Testis (tissue), 3 donors: Measurements from ENCODE around the gene HLA-DOA. TPM values are rescaled to one million over a fixed set of nuclear protein-coding genes. Genes with fewer than 3 reads are reported as not detected.

Experiments used
- DNase-seq: peaks from one replicate; pipeline ENCODE4 v3.0.0-alpha.2; 2019
- H3K27ac ChIP-seq, 2 donors: fragments of 200-600 bp; sonication (generic); one replicate each; pipeline ENCODE4 v1.5.1; 2019
- H3K27me3 ChIP-seq: fragments of 200-600 bp; sonication (generic); one replicate; pipeline ENCODE4 v1.5.1; 2019
- H3K36me3 ChIP-seq: fragments of 200-600 bp; sonication (generic); one replicate; pipeline ENCODE4 v1.5.1; 2017; ENCODE audit warnings: low read depth; ENCODE audit errors: missing control alignments
- H3K4me1 ChIP-seq: fragments of 200-600 bp; sonication (generic); one replicate; pipeline ENCODE4 v1.5.1; 2019
- H3K4me3 ChIP-seq, 2 donors: fragments of 200-600 bp; sonication (generic); one replicate each; pipeline ENCODE4 v1.5.1; 2017 to 2019
- H3K9me3 ChIP-seq: fragments of 200-600 bp; sonication (generic); one replicate; pipeline ENCODE4 v1.5.1; 2017
- POLR2A ChIP-seq: fragments of 450-650 bp; IDR thresholded peaks from one replicate; pipeline ENCODE4 v1.6.1; 2017; ENCODE audit warnings: antibody characterized with exemption, mild to moderate bottlenecking, moderate library complexity
- WGBS, 2 donors: methylation state at CpG; one replicate each; pipeline ENCODE4 v1.1.5; 2018; 5-methylcytosine and 5-hydroxymethylcytosine counted together
- intact Hi-C: fragments of 100-400 bp; cut with DNase I; formaldehyde crosslinking; loops from one replicate; pipeline ENCODE4 v1.15.1; 2023; ENCODE audit warnings: low total_unique reads
- polyA plus RNA-seq: library from polyadenylated mRNA; stranded (reverse); fragments of 350-450 nt; fragmentation: Illumina TruSeq; extraction: RNeasy Lipid Tissue Mini Kit (QIAGEN cat#74804); gene quantifications from one replicate; pipeline ENCODE4 v1.2.3, GENCODE V29; 2014; ENCODE audit warnings: low read depth, low replicate concordance; ENCODE audit not compliant: insufficient read depth
- total RNA-seq, 2 donors: library from RNA; depleted of rRNA; stranded (reverse); fragments of >200 nt; gene quantifications; one replicate each; pipeline ENCODE4 v1.2.3, GENCODE V29; 2016
- TF ChIP-seq, protein P1 (sequence below), 3 experiments: fragments of 450-650 bp in 2 of 3; fragments of 200-600 bp in 1 of 3; sonication (generic) in 1 of 3; IDR thresholded peaks; one replicate each; pipeline ENCODE4 v1.5.1; 2016 to 2019; ENCODE audit warnings: antibody characterized with exemption in 3 of 3, mild to moderate bottlenecking in 2 of 3, moderate library complexity in 1 of 3

Gene HLA-DOA
- total and polyA plus RNA-seq, 3 donors from 2014 or later = 1.2 to 13.5 (median 1.7) TPM

- Histone ChIP-seq H3K27me3 (no peaks in the 10 kb centered on the region), H3K9me3 (no peaks in the 10 kb centered on the region), H3K27ac (no peak overlapping the region), H3K4me1 (peaks cover 19% of the 10 kb centered on the region), H3K36me3 (no peaks in the 10 kb centered on the region), H3K4me3 (no peak overlapping the region)
- DNase-seq = no peak
- 26 to 42% methylated on average over 2 to 4 of the region's 4 CpGs for WGBS, 2 donors
- intact Hi-C loops = no loop called here
- no peak for TF ChIP-seq POLR2A
- TF ChIP-seq, protein P1, sequence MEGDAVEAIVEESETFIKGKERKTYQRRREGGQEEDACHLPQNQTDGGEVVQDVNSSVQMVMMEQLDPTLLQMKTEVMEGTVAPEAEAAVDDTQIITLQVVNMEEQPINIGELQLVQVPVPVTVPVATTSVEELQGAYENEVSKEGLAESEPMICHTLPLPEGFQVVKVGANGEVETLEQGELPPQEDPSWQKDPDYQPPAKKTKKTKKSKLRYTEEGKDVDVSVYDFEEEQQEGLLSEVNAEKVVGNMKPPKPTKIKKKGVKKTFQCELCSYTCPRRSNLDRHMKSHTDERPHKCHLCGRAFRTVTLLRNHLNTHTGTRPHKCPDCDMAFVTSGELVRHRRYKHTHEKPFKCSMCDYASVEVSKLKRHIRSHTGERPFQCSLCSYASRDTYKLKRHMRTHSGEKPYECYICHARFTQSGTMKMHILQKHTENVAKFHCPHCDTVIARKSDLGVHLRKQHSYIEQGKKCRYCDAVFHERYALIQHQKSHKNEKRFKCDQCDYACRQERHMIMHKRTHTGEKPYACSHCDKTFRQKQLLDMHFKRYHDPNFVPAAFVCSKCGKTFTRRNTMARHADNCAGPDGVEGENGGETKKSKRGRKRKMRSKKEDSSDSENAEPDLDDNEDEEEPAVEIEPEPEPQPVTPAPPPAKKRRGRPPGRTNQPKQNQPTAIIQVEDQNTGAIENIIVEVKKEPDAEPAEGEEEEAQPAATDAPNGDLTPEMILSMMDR (IDR thresholded peaks at IDR 0.05) = no peak
Observed at GRCh38 chr6:33013608-33014007, 4.2 kb upstream of the HLA-DOA start.

DNA sequence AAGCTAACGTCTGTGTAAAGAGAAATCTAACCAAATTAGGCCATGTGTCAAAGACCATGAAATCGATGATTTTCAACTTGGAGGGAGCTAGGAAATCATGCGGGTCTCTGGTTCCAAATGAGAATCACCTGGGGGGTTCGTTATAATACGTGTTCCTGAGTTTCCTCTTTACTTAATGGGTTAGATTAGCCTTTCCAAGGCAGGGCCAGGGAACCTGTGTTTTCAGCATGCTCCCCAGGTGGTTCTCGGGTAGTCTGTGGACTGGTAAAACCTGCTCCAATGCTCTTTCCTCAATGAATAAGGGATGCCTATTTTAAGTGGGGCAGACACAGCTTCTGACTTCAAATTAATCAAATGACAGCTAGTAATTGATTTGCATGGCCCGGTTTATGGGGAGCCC, 965 bp upstream of the HLA-DOA start:
- H3K27me3 ChIP-seq = no peaks in the 10 kb centered on the region
- intact Hi-C loops = no loop called here
- WGBS, 2 donors = 68 to 75% methylated on average over 6 to 7 of the region's 7 CpGs

GRCh38 chr6:33007831-33008400, 1.5 kb downstream of the HLA-DOA start:
- Histone ChIP-seq H3K27ac (no peak overlapping the region), H3K27me3 (no peaks in the 10 kb centered on the region), H3K36me3 (no peaks in the 10 kb centered on the region), H3K4me3 (no peak overlapping the region), H3K4me1 (no peaks in the 10 kb centered on the region), H3K9me3 (no peaks in the 10 kb centered on the region)
- DNase-seq = no peak
- no peak for TF ChIP-seq POLR2A
- TF ChIP-seq, protein P1 (IDR thresholded peaks at IDR 0.05) = no peak
- 50 to 84% methylated on average over 21 to 26 of the region's 26 CpGs for WGBS, 2 donors
- intact Hi-C loops = no loop called here

More for the DNA sequence above, 965 bp upstream of the HLA-DOA start:
- TF ChIP-seq, protein P1 (IDR thresholded peaks at IDR 0.05) = no peak
- TF ChIP-seq POLR2A = no peak
- H3K36me3 ChIP-seq = no peaks in the 10 kb centered on the region
- H3K9me3 ChIP-seq = no peaks in the 10 kb centered on the region
- DNase-seq = no peak
- peaks cover 6% of the 10 kb centered on the region for H3K4me1 ChIP-seq
- H3K27ac ChIP-seq = no peak overlapping the region
- H3K4me3 ChIP-seq = no peak overlapping the region

DNA sequence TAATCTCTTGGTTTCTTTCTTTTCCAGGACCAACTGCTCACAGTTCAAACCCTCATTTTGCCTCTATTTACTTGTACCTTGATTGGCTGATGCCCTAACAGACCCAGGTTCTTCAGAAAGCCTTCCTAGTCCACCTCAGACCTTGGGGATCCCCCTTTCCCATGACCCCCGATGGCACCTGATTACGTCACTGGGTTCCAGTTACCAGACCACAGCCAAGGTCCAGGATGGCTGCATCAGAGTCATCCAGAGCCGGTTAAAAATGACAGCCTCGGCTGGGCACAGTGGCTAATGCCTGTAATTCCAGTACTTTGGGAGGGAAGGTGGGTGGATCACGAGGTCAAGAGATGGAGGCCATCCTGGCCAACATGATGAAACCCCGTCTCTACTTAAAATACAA, 4.5 kb downstream of the HLA-DOA start:
- no peaks in the 10 kb centered on the region for H3K9me3 ChIP-seq
- TF ChIP-seq POLR2A = no peak
- TF ChIP-seq, protein P1 (IDR thresholded peaks at IDR 0.05) = no peak
- intact Hi-C loops = no loop called here
- H3K4me3 ChIP-seq = no peak overlapping the region
- whole genome bisulfite sequencing, 2 donors = 67 to 93% methylated on average over 6 of the region's 6 CpGs
- no peaks in the 10 kb centered on the region for H3K4me1 ChIP-seq
- H3K27ac ChIP-seq = no peak overlapping the region
- no peaks in the 10 kb centered on the region for H3K27me3 ChIP-seq
- DNase-seq = no peak
- H3K36me3 ChIP-seq = no peaks in the 10 kb centered on the region

GRCh38 chr6:33001685-33002084, 7.7 kb downstream of the HLA-DOA start:
- 77 to 85% methylated on average over 4 of the region's 4 CpGs for WGBS, 2 donors
- intact Hi-C loops = no loop called here
- H3K4me3 ChIP-seq = no peak overlapping the region

More at GRCh38 chr6:33001685-33002084, 7.7 kb downstream of the HLA-DOA start:
- no peaks in the 10 kb centered on the region for H3K9me3 ChIP-seq
- no peaks in the 10 kb centered on the region for H3K36me3 ChIP-seq
- no peak overlapping the region for H3K27ac ChIP-seq
- no peak for TF ChIP-seq POLR2A
- TF ChIP-seq, protein P1 (IDR thresholded peaks at IDR 0.05) = no peak
- no peaks in the 10 kb centered on the region for H3K27me3 ChIP-seq
- DNase-seq = no peak
- no peaks in the 10 kb centered on the region for H3K4me1 ChIP-seq
